K562 (cell line): ENCODE data around the gene BPIFB6. TPM values are rescaled to one million over a fixed set of nuclear protein-coding genes. Genes with fewer than 3 reads are reported as not detected.

Experiments
- ATAC-seq: fragments of 200-7000 bp; cut with Tn5 transposase; 3 replicates; pipeline ENCODE4 v1.9.1; 2020; ENCODE audit warnings: moderate library complexity
- BruUV-seq: library from RNA; stranded (reverse); fragments of 400-500 nt; replicated peaks from 2 replicates; lab custom pipeline; 2021; lab: Mats Ljungman, UMichigan
- CTCF ChIA-PET: fragments of 300-600 bp; formaldehyde crosslinking; extraction: SDS; loops from one replicate; lab custom pipeline; 2021; ENCODE audit warnings: low intra/inter-chr PET ratio; lab: Yijun Ruan, JAX
- POLR2A ChIA-PET: fragments of 300-600, 350-650 bp; sonication (Branson Sonifier 250); formaldehyde crosslinking; extraction: SDS; loops from one replicate; lab custom pipeline; 2021; ENCODE audit warnings: antibody characterized with exemption, inconsistent platforms; lab: Yijun Ruan, JAX
- DNase-seq, 4 experiments: peaks; one replicate each; pipeline versions ENCODE4 v3.0.0 to v3.0.0-alpha.2; 2011 to 2018; ENCODE audit warnings: low spot score in 3 of 4, mixed read lengths in 3 of 4; ENCODE audit errors: extremely low read depth in 1 of 4
- FAIRE-seq: peaks from 2 replicates; lab custom pipeline; 2011; peaks lifted over from hg19 to GRCh38; lab: Jason Lieb, UNC
- H2AFZ ChIP-seq: 2 replicates; pipeline ENCODE4 v1.6.0; 2011; ENCODE audit warnings: low read depth, low read length, control low read depth, inconsistent platforms
- H3K27ac ChIP-seq: fragments of 200-600 bp; 3 replicates; pipeline ENCODE4 v1.8.0; 2011; ENCODE audit warnings: low read depth, mild to moderate bottlenecking, control low read depth, inconsistent platforms, low read length, moderate library complexity, mixed read lengths; ENCODE audit errors: extremely low read depth
- H3K27me3 ChIP-seq, 2 experiments: fragments of 300-600 bp in 1 of 2; 2 replicates in 1 of 2; 3 replicates in 1 of 2; pipeline versions ENCODE4 v1.6.0 to v1.8.0; 2011; ENCODE audit warnings: inconsistent platforms in 2 of 2, low read length in 2 of 2, mild to moderate bottlenecking in 1 of 2, mixed read lengths in 1 of 2, moderate library complexity in 1 of 2; ENCODE audit not compliant: control insufficient read depth in 2 of 2, insufficient read depth in 2 of 2
- H3K36me3 ChIP-seq: fragments of 300-600 bp; 3 replicates; pipeline ENCODE4 v1.8.0; 2011; ENCODE audit warnings: mild to moderate bottlenecking, low read length, inconsistent platforms; ENCODE audit not compliant: control insufficient read depth, insufficient read depth
- H3K4me1 ChIP-seq, 2 experiments: fragments of 200-600 bp in 1 of 2; replicated peaks in 1 of 2; 2 replicates in 1 of 2; 3 replicates in 1 of 2; pipeline versions ENCODE4 v1.5.1 to v1.8.0; 2011; ENCODE audit warnings: inconsistent platforms in 2 of 2, low read length in 2 of 2, mild to moderate bottlenecking in 1 of 2, mixed read lengths in 1 of 2, moderate library complexity in 1 of 2; ENCODE audit not compliant: control insufficient read depth in 2 of 2, insufficient read depth in 2 of 2
- H3K4me2 ChIP-seq: 2 replicates; pipeline ENCODE4 v1.6.1; 2011; ENCODE audit warnings: low read length, control low read depth, inconsistent platforms, mixed read lengths; ENCODE audit not compliant: insufficient read depth
- H3K4me3 ChIP-seq: fragments of 200-600 bp; sonication (generic), shearing (Covaris generic); 2 replicates; pipeline ENCODE4 v1.5.1; 2016; ENCODE audit warnings: control low read depth, inconsistent platforms
- H3K79me2 ChIP-seq: fragments of 200-600 bp; 3 replicates; pipeline ENCODE4 v1.8.0; 2011; ENCODE audit warnings: low read length, inconsistent platforms; ENCODE audit not compliant: control insufficient read depth, insufficient read depth
- H3K9ac ChIP-seq, 2 experiments: 2 replicates each; pipeline versions ENCODE4 v1.6.0 to v1.6.1; 2011; ENCODE audit warnings: low read depth in 2 of 2, low read length in 2 of 2, control low read depth in 1 of 2, inconsistent platforms in 1 of 2, mild to moderate bottlenecking in 1 of 2, mixed read lengths in 1 of 2; ENCODE audit not compliant: insufficient read depth in 1 of 2
- H3K9me1 ChIP-seq: one replicate; pipeline ENCODE4 v1.6.0; 2011; ENCODE audit warnings: inconsistent platforms, mild to moderate bottlenecking, low read length, moderate library complexity; ENCODE audit not compliant: control insufficient read depth, insufficient read depth
- H3K9me3 ChIP-seq: replicated peaks from 2 replicates; pipeline ENCODE4 v1.5.1; 2011; ENCODE audit warnings: low read depth, low read length, inconsistent platforms; ENCODE audit not compliant: control insufficient read depth, insufficient read depth
- H4K20me1 ChIP-seq: replicated peaks from 2 replicates; pipeline ENCODE4 v1.6.1; 2011; ENCODE audit warnings: low read length, inconsistent platforms, mixed read lengths; ENCODE audit not compliant: control insufficient read depth, insufficient read depth
- ELF1 ChIP-seq: fragments of 200-800 bp; sonication (Bioruptor generic); IDR thresholded peaks from 2 replicates; pipeline ENCODE4 v1.6.1; 2016; ENCODE audit warnings: missing genetic modification characterization, missing compliant biosample characterization
- GTF2A2 ChIP-seq: IDR thresholded peaks from 2 replicates; pipeline ENCODE4 v1.6.1; 2016; ENCODE audit warnings: mild to moderate bottlenecking, missing genetic modification characterization, missing compliant biosample characterization
- RFX1 ChIP-seq: fragments of 450-650 bp; IDR thresholded peaks from 2 replicates; pipeline ENCODE4 v1.6.1; 2016; ENCODE audit warnings: mild to moderate bottlenecking, moderate library complexity
- SMARCE1 ChIP-seq: fragments of 450-650 bp; IDR thresholded peaks from 2 replicates; pipeline ENCODE4 v1.7.1; 2016; ENCODE audit warnings: mild to moderate bottlenecking
- SPI1 ChIP-seq: IDR thresholded peaks from 2 replicates; pipeline ENCODE4 v1.6.1; 2011; ENCODE audit warnings: low read depth, low read length, control low read depth, borderline replicate concordance
- THRAP3 ChIP-seq: fragments of 450-650 bp; IDR thresholded peaks from 2 replicates; pipeline ENCODE4 v1.6.1; 2016; ENCODE audit warnings: mild to moderate bottlenecking, inconsistent platforms, borderline replicate concordance
- WGBS: fragments of 100-300 bp; shearing (Covaris generic); methylation state at CpG from one replicate; pipeline ENCODE4 v1.1.6; 2016; ENCODE audit warnings: low coverage, mixed read lengths; ENCODE audit not compliant: insufficient coverage; ENCODE audit errors: missing lambda C conversion rate; 5-methylcytosine and 5-hydroxymethylcytosine counted together
- in situ Hi-C: fragments of 300-500 bp; cut with MboI; formaldehyde crosslinking; loops from 4 replicates; pipeline ENCODE4 v1.15.0; 2018; ENCODE audit warnings: inconsistent platforms, mixed read lengths
- intact Hi-C: fragments of 100-400 bp; cut with micrococcal nuclease; formaldehyde crosslinking; loops from 2 replicates; pipeline ENCODE4 v1.14.2; 2022
- polyA plus RNA-seq, 8 experiments: library from polyadenylated mRNA; depleted of rRNA in 4 of 8; stranded (reverse) in 5 of 8; unstranded in 3 of 8; fragments of >200 nt; fragmentation: Nextera tagmentation in 2 of 8; fragmentation: Illumina TruSeq in 1 of 8; extraction: Ambion mirVana in 2 of 8; extraction: Trizol in 1 of 8; gene quantifications; 2 replicates each; pipeline versions ENCODE4 v1.2.1 to v1.2.3, GENCODE V29; 2011 to 2014; ENCODE audit warnings: inconsistent platforms in 1 of 8, missing spikeins in 1 of 8
- total RNA-seq, 7 experiments: library from RNA; depleted of rRNA in 6 of 7; stranded (reverse); fragments of >200 nt in 6 of 7; fragmentation: Illumina TruSeq in 2 of 7; extraction: Trizol in 2 of 7; gene quantifications; 2 replicates each; pipeline versions ENCODE4 v1.2.1 to v1.2.3, GENCODE V29; 2011 to 2021; ENCODE audit warnings: low replicate concordance in 1 of 7

BPIFB6 gene
- total and polyA plus RNA-seq, 9 of the 15 experiments (the other 6 are each of a cell fraction or from before 2014, with no cell fraction given), result not detected

DNA sequence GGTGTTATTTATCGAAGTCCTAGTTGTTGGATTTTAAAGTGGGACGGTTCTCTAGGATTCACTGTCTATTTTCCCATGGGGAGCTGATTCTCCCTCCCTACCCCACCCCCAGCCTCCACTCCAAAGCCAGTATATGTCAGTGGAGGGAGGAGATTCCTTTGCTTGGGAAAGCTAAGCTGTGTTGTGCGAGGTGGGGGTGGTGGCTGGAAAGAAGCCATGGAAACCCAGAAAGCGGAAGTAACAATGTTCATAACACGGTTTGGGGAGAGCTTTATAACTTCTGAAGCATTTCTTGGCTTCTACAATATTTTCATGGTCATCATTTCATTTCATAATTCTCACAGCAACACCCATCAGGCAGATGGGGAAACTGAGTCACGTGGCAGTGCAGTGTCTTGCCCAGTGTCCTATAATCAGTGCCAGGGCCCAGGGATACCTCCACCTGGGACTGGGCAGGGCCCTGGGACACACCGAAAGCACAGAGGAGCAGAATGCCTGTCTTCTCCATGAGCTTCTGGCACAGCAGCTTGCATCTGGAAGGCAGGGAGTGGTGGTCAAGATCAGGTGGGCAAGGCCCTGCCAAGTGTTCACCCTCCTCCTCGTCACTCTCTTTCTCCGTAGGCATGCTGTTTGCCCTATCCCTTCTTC, 31.7 kb upstream of the BPIFB6 start:
- Histone ChIP-seq H3K4me2 (peak overlapping the region; percentile 27; the same call in 1 of the 2 replicates), H3K4me1 (no peaks in the 10 kb centered on the region; a peak in 1 of 5 replicates), H3K27ac (no peak overlapping the region), H3K9me3 (no peaks in the 10 kb centered on the region; the same call in 1 of the 2 replicates), H3K27me3 (peaks cover 2 to 27% of the 10 kb centered on the region in 2 experiments; a peak in 2 of 5 replicates), H3K79me2 (no peaks in the 10 kb centered on the region), H3K4me3 (no peak overlapping the region), H3K9ac (peak overlapping the region in 1 of 2 experiments; percentile 3; a peak in 1 of 4 replicates), H2AFZ (0 out of 2 replicates have a peak overlapping the region, but pooled peaks have one; percentile 26), H3K36me3 (no peaks in the 10 kb centered on the region), H4K20me1 (no peaks in the 10 kb centered on the region), H3K9me1 (no peaks in the 10 kb centered on the region)
- DNase-seq (no peak), FAIRE-seq (no peak), ATAC-seq (no peak)
- TF ChIP-seq SPI1 (0 out of 2 replicates have a peak, but pooled peaks have one; percentile 15), SMARCE1 (no peak), GTF2A2 (tag) (no peak), RFX1 (0 out of 2 replicates have a peak, but pooled peaks have one; percentile 26), ELF1 (tag) (0 out of 2 replicates have a peak, but pooled peaks have one; percentile 26), THRAP3 (no peak)
- POLR2A ChIA-PET, result interaction anchor here (1.1 to 1.2 kb wide), 2 partner anchors 22 to 26 kb away, joined by 3 to 4 read pairs; no protein-coding TSS in a partner anchor
- CTCF ChIA-PET, result no interaction called here
- intact Hi-C loops, result no loop called here
- BruUV-seq, result no TSS peak
- in situ Hi-C loops, result no loop called here
- 4% methylated on average over 8 of the region's 9 CpGs for WGBS
